ENCODE results near the gene NEB.

GRCh38 chr2:151491496-151491895, 242.8 kb downstream of the NEB start:
- TF ChIP-seq CTCF (IDR thresholded peaks at IDR 0.05; ENCODE audit: poor library complexity, severe bottlenecking): no peak
- TF ChIP-seq EP300 (conservative IDR thresholded peaks at IDR 0.05; ENCODE audit: poor library complexity, severe bottlenecking): no peak
- TF ChIP-seq POLR2AphosphoS5 (IDR thresholded peaks at IDR 0.05): no peak
- TF ChIP-seq REST (IDR thresholded peaks at IDR 0.05; ENCODE audit: borderline replicate concordance): no peak
- no peak for TF ChIP-seq TAF1 (IDR thresholded peaks at IDR 0.05; ENCODE audit: low read depth)
- TF ChIP-seq SMC3 (conservative IDR thresholded peaks at IDR 0.05; ENCODE audit: poor library complexity): no peak
